ENCODE results near the gene LIPK. TPM values are rescaled to one million over a fixed set of nuclear protein-coding genes. Genes with fewer than 3 reads are reported as not detected.

LIPK gene
- total RNA-seq, 2 donors from 2014 or later = not detected

- no peaks in the 10 kb centered on the region for H3K9me3 ChIP-seq
- no peak overlapping the region for H3K27ac ChIP-seq
- DNase-seq (ENCODE audit: low spot score) (no peak), ATAC-seq (ENCODE audit: insufficient number of reproducible peaks, low FRiP score, low read depth) (no peak)
- H3K27me3 ChIP-seq (replicated peaks; ENCODE audit: insufficient read depth) = no peaks in the 10 kb centered on the region
- H3K4me1 ChIP-seq (ENCODE audit: control insufficient read depth in 1 of 2, low read depth in 2 of 2) = no peaks in the 10 kb centered on the region
- H3K36me3 ChIP-seq = no peaks in the 10 kb centered on the region
- TF ChIP-seq, protein P1, sequence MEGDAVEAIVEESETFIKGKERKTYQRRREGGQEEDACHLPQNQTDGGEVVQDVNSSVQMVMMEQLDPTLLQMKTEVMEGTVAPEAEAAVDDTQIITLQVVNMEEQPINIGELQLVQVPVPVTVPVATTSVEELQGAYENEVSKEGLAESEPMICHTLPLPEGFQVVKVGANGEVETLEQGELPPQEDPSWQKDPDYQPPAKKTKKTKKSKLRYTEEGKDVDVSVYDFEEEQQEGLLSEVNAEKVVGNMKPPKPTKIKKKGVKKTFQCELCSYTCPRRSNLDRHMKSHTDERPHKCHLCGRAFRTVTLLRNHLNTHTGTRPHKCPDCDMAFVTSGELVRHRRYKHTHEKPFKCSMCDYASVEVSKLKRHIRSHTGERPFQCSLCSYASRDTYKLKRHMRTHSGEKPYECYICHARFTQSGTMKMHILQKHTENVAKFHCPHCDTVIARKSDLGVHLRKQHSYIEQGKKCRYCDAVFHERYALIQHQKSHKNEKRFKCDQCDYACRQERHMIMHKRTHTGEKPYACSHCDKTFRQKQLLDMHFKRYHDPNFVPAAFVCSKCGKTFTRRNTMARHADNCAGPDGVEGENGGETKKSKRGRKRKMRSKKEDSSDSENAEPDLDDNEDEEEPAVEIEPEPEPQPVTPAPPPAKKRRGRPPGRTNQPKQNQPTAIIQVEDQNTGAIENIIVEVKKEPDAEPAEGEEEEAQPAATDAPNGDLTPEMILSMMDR (IDR thresholded peaks at IDR 0.05) = no peak
- no peak overlapping the region for H3K4me3 ChIP-seq
These were observed 85.9 kb downstream of the LIPK start for GRCh38 chr10:88791924-88792323.

DNA sequence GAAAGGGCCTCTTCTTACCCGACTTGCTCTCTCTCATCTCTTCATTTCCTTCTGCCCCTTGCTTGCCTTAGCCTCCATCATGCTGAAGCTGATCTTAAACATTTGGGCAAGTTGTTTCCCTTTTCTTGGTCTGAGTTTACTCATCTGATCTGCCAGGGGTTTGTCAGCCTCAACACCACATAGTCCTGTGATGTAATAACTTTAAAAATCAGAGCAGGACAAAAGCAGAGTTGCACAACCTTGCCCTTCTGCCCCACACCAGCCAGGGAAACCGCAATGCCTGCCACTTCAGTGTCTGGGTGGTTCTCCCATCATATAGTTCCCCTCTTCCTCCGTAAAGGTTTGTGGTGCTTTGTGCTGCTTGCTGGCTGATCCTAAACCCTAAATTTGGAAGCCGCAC, 86.6 kb downstream of the LIPK start:
- DNase-seq (ENCODE audit: low spot score) = no peak
- no peak for ATAC-seq (ENCODE audit: insufficient number of reproducible peaks, low FRiP score, low read depth)
- no peak overlapping the region for H3K4me3 ChIP-seq
- no peaks in the 10 kb centered on the region for H3K4me1 ChIP-seq (ENCODE audit: control insufficient read depth in 1 of 2, low read depth in 2 of 2)
- no peaks in the 10 kb centered on the region for H3K36me3 ChIP-seq
- no peak overlapping the region for H3K27ac ChIP-seq
- H3K27me3 ChIP-seq (replicated peaks; ENCODE audit: insufficient read depth) = no peaks in the 10 kb centered on the region
- no peaks in the 10 kb centered on the region for H3K9me3 ChIP-seq
- TF ChIP-seq, protein P1 (IDR thresholded peaks at IDR 0.05) = no peak

GRCh38 chr10:88793712-88794299, 87.8 kb downstream of the LIPK start:
- ATAC-seq (ENCODE audit: insufficient number of reproducible peaks, low FRiP score, low read depth) (no peak), DNase-seq (ENCODE audit: low spot score) (no peak)
- TF ChIP-seq, protein P1 (IDR thresholded peaks at IDR 0.05) = no peak

GRCh38 chr10:88794731-88795130, 88.7 kb downstream of the LIPK start:
- Histone ChIP-seq H3K27ac (no peak overlapping the region), H3K27me3 (replicated peaks; ENCODE audit: insufficient read depth) (no peaks in the 10 kb centered on the region), H3K9me3 (no peaks in the 10 kb centered on the region), H3K4me3 (no peak overlapping the region), H3K36me3 (no peaks in the 10 kb centered on the region), H3K4me1 (ENCODE audit: control insufficient read depth in 1 of 2, low read depth in 2 of 2) (no peaks in the 10 kb centered on the region)
- DNase-seq (ENCODE audit: low spot score) (no peak), ATAC-seq (ENCODE audit: insufficient number of reproducible peaks, low FRiP score, low read depth) (no peak)
- TF ChIP-seq, protein P1 (IDR thresholded peaks at IDR 0.05) = no peak

More at GRCh38 chr10:88793712-88794299, 87.8 kb downstream of the LIPK start:
- Histone ChIP-seq H3K9me3 (no peaks in the 10 kb centered on the region), H3K27ac (no peak overlapping the region), H3K27me3 (replicated peaks; ENCODE audit: insufficient read depth) (no peaks in the 10 kb centered on the region), H3K4me3 (no peak overlapping the region), H3K4me1 (ENCODE audit: control insufficient read depth in 1 of 2, low read depth in 2 of 2) (no peaks in the 10 kb centered on the region), H3K36me3 (no peaks in the 10 kb centered on the region)

- no peak for DNase-seq (ENCODE audit: low spot score)
- H3K4me3 ChIP-seq = no peak overlapping the region
- TF ChIP-seq, protein P1 (IDR thresholded peaks at IDR 0.05) = no peak
- H3K36me3 ChIP-seq = no peaks in the 10 kb centered on the region
- no peak overlapping the region for H3K27ac ChIP-seq
- H3K27me3 ChIP-seq (replicated peaks; ENCODE audit: insufficient read depth) = no peaks in the 10 kb centered on the region
- ATAC-seq (ENCODE audit: insufficient number of reproducible peaks, low FRiP score, low read depth) = no peak
- no peaks in the 10 kb centered on the region for H3K9me3 ChIP-seq
- no peaks in the 10 kb centered on the region for H3K4me1 ChIP-seq (ENCODE audit: control insufficient read depth in 1 of 2, low read depth in 2 of 2)
These were observed 94.4 kb downstream of the LIPK start for GRCh38 chr10:88800152-88801125.

Measured in thoracic aorta (tissue), 2 donors.